Stimulated activated CD4-positive, alpha-beta T cell treated with anti-CD3 and anti-CD28 coated beads, Interleukin-4, amount 100 ng/mL, for 48 hours (primary cell): ENCODE results near the gene TPM4.
A peak's percentile ranks its signal among the peaks of the same experiment; 100 is the strongest.
"Not testable (repeated sequence)": the region's sequence is repeated elsewhere in the genome, so short reads cannot be mapped to it uniquely, and the experiment has no call there.

Source experiments
- DNase-seq, 2 donors: peaks; one replicate each; pipeline ENCODE4 v3.0.0-alpha.2; 2020; ENCODE audit warnings: low read depth in 2 of 2

TPM4 gene

DNA sequence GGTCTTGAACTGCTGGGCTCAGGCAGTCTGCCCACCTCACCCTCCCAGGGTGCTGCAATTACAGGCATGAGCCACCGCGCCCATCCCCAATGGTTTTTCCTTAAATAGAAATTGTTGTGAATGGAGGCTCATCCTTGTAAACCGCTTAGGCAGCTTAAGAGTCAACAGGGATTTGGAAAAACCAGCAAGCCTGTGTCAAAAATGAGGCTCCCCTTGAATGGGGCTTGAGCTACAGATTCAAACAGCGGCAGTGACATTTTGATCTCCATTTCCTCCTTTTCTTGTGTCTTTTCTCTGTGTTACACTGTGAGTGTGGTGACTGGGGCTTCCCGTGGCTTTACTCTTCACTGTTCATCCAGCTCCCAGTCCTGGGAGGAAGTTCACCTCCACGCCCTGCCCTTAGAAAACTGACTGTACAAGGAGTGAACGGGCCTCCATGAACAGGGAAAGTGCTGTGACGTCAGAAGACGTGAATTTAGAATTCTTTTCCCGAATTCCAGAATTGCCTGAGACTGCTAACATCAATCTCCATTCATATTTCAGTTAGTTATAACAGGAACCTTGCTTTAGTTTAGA, 20.1 kb downstream of the TPM4 start:
- DNase-seq, result no peak

DNA sequence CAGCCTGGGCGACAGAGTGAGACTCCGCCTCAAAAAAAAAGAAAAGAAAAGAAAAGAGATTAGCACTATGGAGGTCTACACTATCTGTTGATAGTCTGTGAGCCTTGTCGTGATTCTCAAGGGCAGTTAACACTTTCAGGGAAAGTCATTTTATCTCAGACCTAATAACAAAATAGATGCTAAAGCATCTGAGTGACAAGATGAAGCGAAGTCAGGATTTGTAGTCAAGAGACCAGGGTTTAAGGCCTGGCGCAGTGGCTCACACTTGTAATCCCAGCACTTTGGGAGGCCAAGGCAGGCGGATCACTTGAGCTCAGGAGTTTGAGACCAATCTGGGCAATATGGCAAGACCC, 22.1 kb downstream of the TPM4 start:
- DNase-seq, result no peak

DNA sequence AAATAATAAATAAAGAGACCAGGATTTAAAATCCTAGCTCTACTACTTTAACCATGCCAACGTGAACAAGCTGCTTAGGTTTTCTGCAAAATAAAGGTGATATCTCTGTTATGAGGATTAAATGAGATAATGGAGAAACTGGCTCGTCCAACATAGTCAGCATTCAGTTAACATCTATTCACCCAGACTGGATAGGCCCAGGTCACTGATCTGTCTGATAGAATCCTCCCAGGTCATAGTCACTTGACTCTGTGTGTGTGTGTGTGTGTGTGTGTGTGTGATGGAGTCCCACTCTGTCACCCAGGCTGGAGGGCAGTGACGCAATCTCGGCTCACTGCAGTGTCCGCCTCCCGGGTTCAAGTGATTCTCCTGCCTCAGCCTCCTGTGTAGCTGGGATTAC, 22.5 kb downstream of the TPM4 start:
- DNase-seq, result no peak

DNA sequence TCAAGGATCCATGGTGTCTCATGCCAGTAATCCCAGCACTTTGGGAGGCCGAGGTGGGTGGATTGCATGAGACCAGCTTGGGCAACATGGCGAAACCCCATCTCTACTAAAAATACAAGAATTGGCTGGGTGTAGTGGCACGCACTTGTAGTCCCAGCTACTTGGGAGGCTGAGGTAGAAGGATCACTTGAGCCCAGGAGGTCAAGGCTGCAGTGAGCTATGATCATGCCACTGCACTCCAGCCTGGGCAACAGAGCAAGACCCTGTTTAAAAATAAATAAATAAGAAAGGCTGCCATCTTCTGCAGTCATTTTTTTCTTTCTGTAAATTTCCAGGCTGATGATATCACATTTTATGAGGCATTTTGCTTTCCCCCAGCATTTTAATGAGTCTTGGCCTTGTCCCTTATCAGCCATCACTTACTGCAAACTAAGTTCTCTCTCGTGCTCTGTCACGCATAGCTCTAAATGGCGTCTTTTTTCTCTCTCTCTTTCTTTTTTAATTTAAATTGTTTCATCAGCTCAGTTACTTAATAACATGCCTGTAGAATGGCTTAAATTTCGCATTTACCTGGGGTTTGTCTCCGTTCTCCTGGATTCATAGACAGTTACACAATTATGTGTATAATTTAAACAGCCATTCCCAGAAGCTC, 23.1 kb downstream of the TPM4 start:
- DNase-seq, result not testable (repeated sequence)

DNA sequence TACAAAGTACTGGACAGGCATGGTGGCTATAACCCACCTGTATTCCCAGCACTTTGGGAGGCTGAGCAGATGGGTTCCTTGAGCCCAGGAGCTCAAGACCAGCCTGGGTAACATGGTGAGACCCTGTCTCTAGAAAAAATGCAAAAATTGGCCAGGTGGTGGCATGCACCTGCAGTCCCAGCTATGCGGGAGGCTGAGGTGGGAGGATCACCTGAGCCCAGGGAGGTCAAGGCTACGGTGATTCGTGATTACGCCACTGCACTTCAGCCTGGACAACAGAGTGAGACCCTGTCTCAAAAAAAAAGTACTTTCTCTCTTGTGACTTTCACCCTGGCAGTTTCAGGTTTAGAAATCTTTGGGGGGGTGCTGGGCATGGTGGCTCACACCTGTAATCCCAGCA, 24.2 kb downstream of the TPM4 start:
- DNase-seq, result no peak

DNA sequence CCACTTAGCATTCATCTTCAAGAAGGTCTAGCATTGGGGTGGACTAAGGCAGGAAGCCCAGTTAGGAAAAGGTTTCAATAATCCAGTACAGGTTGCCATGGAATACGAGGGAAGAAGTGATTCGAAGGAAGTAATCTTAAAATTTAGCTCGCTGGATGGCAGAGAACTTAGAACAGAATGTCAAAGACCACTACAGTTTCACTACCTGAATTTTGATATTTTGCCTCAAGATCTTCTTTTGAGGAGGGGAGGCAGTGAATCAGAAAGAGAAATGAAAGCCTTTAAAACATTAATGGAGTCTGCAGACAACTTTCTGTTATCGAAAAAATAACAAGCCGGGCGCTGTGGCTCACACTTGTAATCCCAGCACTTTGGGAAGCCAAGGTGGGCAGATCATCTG, 28.4 kb downstream of the TPM4 start:
- DNase-seq, result no peak

DNA sequence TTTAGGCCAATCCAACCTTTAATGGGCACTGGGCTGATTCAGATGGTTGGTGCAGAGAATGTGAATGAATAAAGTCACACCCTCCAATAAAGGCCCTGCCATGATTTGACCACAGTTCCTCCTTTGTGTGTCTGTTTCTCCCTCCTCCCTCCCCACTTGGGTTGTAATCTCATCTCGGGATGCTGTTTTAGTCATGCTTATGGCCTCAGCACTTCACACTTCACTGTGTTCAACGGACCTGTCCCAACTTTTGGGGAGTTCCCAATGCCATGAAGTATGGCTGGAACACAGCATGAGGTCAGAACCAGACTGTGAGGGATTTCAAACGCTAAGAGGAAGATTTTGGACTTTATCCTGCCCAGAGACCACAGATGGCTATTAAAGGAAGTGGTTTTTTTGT, 29.8 kb downstream of the TPM4 start:
- no peak for DNase-seq

DNA sequence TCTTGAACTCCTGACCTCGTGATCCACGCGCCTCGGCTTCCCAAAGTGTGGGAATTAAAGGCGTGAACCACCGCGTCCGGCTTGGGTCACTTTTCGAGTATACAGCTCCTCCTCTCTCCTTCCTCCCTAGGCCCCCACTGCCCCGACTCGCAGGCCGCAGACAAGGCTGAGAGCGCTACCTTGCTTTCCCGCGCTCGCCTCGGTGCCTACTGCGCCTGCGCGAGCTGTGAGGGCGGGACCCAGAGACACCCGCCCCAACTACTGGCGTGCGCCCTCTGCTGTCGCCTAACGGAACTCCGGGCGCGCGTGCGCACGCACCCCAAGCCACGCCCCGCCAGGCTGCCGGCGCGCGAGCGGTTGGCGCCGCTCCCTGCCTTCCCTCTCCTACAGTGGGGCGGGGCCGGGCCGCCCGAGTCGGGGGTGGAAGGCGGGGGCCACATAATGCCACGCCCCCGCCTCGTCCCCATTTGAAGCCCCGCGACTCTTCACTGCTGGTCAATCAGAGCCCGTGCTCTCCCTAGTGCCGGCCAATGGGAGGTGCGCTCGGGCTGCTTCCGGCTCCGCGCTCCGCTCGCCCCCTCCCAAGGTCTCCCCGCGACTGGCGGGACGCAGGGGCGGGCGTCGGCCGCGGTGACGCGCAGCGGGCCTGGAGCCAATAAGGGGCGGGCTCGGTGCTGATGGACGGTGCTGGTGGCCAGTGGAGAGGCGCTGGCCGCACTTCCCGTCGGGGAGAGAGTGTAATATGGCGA, 35.0 kb downstream of the TPM4 start, which contains the start of gene RAB8A:
RAB8A (plus strand) TSS at position 730 of the 749 bp plus-strand sequence; CDS start at position 743, 13 bp downstream.
- peak; percentile 96 to 99 for DNase-seq

DNA sequence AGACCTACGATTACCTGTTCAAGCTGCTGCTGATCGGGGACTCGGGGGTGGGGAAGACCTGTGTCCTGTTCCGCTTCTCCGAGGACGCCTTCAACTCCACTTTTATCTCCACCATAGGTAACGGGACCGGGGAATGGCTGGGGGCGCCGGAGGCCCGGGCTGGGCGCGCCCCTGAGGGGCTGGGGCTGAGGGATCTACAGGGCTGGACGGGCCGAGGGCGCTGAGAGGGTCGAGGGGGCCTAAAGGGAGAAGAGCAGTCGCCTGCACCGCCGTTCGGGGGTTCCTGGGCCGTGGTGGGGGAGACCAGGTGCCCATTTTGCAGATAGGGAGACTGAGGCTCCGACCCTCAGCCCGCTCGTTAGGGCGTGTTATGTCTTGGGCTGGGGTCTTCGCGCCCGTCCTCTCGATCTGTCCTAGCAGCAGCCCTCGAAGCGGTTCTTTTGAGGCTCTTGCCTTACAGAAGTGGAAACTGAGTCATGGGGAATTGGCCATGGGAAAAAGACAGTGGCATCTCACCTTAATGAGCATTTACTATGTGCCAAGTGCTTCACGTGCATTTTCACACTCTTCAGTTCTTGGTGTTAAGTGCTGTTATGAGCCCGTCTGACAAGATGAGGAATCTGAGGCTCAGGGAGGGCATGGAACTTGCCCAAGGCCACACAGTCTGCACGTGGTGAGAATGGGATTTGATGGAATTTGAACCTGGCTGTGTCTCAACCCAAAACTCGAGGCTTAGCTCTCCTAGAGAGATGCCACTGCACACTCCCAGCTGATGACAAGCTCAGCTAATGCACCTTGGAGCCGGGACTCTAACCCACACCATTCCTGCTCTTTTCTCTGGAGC, 35.8 kb downstream of the TPM4 start:
- no peak for DNase-seq

DNA sequence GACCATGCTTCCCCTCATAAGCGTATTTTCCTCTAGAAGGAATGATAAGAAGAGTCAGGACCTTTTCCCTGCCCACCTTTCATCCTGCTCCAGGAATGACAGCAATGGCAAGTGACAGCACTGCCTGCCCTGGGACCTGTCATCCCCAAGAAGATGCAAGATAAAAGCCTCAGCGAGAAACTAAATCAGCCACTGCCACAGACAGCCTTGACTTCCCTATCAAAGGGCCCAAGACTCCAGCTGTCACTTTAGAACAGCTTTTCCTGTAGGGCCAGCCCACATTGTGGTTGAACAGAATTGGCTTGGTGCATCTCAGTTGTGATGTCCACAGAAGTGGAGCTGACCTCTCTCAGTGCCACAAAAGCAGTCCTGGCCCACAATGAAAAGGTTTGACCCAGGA, 36.5 kb downstream of the TPM4 start:
- DNase-seq, result no peak

DNA sequence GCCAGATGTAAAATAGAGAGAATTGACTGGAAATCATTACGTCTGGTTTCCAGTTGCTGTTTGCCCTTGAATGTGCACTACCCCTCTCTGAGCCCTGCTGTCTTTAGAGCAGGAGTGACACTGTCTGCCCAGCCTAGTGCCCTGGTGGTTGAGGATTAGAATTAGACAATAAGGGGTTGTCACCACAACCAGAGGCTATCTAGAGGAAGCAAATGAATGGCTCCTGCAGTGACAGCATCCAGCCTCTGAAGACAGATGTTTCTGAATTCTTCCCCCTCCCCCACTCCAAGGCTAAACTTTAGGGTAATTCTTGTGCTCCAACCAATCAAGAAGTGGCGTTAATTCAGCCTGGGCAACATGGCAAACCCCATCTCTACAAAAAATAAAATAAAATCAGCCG, 37.4 kb downstream of the TPM4 start:
- no peak for DNase-seq

DNA sequence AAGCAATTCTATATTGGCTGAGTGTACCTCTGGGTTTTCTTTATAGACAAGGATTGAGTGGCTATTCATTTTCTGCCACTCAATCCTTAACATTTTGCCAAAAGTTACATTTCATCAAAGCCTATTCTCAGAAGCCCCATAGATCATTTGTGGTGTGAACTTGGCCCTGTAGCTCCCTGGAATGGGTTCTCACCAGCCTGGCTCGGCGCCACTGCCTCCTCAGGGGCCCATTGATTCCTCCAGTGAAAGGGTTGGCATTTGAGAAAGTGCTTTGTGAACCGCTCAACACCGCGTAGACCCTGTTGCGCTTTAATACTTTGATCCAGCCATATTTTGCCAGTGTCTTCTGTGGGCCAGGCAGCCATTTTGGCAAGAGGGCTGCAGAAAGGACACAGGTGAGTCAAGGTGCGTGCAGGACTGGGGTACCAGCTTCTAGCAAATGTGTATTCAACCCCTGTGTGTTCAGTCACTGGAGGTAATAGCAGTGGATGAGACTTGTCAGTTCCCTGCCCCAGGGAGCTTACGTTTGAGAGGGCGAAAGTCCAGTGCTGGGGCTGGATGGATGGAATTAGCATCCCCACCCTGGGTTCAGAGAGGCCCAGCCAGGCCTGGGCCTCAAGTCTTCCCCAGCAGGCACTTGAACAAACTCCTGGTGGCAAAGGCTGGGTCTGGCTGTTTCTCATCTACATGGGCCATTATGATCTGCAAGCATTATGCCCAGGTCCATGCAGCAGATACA, 39.2 kb downstream of the TPM4 start:
- no peak for DNase-seq

DNA sequence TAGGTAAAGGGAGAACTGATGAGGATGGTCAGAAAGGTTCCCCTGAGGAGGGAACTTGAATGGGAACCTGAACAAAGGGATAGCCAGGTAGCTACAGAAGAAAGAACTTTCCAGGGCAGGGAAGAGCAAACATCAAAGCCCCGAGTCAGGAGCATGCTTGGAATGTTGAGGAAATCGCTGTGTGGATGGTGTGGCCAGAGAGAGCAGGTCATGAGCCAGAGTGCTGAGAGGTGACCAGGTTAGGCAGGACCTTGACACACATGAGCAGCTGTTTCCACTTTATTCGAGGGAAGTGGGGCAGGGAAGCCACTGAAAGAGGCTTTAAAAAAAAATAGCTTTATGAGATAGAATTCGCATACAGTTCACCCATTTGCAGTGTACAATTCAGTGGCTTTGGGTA, 39.8 kb downstream of the TPM4 start:
- no peak for DNase-seq

DNA sequence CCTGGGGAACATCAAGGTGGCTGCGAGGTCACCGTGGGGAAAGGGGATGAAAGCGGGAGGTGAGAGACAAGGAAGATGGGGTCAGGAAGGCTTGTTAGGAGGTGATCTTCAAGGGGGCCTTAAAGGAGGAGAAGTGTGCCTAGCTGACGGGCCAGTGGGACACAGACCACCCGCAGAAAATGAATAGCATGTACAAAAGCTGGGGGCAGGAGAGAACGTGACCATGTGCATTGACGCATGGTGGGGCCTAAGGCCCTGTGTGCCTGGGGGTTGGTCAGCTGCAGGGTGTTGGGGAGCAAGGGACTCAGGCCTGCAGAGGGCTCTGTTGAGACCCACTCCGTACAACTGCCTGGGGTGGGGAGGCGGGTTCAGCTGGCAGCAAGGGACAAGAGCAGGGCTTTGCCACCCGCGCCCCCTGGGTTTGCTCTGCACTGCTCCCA, 41.3 kb downstream of the TPM4 start:
- DNase-seq, result no peak

DNA sequence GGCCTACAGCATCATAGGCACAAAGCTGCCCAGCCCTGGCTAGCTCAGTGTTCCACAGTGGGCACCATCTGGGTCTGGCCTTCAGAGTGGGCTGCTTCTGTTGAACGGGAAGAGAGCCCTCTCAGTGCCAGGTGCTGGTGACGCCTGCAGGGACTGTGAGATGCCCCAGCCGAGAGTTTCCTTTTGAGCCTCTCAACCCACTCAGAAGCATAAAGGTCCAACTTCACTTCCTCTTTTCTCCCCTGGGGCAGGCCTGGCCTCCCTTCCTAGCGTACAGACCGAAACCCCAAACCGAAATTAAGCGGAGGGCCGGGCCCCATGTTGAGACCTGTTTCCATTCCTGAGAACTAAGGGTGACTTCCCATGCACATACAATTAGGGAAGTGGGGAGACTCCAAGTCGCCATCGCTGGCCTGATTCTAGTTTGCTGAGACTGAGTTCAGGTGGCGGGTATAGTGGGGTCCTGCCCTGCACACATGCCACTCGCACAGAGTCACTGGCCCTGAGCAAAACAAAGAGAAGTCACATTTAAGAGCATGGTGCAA, 42.3 kb downstream of the TPM4 start:
- DNase-seq, result peak; percentile 42 to 59

DNA sequence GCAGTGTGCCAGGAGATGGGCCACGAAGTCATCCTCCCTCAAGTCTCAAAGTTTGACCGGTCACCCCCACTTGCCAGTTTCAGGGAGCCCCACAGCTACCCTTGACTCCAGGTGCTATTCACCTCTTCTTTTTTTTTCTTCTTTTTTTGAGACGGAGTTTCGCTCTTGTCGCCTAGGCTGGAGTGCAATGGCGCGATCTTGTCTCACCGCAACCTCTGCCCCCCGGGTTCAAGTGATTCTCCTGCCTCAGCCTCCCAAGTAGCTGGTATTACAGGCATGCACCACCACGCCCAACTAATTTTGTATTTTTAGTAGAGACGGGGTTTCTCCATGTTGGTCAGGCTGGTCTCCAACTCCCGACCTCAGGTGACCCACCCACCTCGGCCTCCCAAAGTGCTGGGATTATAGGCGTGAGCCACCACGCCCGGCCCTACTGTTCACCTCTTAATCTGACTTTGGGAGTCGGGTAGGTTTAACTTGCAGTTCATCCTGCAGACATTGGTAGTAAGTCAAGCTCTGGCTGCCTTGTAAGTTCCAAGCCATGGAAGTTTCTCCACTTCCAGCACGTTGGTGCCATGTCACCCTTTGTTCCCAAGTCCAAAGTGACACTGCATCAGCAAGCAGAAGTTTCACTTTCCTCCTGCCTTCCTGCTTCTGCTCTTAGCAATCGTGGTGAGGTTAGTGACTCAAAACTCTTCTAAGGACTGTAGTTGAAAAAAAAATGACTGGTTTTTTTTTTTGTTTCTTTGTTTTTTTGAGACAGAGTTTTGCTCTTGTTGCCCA, 43.0 kb downstream of the TPM4 start:
- DNase-seq, result peak in 1 of 2 donors; percentile 42

DNA sequence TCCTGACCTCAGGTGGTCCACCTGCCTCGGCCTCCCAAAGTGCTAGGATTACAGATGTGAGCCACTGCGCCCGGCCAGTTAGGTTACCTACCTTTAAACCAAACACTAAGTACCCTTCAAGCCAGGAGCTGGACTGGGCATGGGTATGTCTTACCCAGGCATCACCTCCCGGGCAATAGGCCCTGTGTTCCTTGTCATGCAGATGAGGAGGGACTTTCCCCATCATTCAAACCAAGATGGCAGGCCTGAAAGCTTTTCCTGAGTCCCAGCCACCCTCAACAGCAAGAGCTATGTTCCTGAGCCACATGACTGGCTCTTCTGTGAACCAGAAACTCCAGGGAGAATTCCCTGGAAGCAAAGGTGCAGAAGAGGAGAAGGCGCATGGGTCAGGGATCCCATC, 44.8 kb downstream of the TPM4 start:
- DNase-seq, result no peak

DNA sequence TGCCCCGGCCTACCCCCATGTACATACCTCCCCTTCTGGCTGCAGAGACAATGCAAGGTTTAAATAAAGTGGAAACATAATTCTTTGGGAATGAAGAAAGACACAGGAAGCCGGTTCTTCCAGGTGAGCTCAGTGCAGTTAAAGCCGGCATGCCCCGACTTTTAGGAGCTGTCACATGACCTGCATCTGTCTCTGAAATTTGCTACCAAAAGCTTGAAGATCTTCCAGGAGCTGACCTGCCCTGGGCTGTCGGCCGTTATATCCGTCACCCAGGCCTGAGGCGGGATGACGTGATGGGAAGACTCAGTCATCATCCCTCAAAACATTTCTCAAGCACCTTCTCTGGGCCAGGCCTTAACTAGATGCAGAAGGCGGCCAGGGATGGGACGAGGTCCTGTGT, 45.7 kb downstream of the TPM4 start:
- DNase-seq, result no peak

DNA sequence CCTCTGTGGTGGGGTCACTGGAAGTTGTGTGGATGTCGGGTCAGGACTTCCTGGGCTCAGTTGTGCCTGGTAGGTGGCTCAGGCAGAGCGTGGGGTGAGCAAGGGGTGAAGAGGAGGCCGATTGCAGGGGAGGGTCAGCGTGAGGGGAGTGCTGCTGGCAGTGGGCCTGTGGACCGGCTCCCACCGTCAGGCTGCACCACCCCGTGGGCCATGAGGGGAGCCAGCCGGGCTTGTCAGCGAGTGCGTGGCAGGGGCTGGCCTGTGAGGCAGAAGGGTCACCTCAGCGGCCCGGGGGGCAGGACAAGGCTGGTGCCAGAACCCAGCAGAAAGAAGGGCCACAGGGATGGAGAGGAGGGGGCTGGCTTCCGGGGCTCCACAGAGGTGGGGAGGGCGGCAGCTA, 48.7 kb downstream of the TPM4 start:
- no peak for DNase-seq

DNA sequence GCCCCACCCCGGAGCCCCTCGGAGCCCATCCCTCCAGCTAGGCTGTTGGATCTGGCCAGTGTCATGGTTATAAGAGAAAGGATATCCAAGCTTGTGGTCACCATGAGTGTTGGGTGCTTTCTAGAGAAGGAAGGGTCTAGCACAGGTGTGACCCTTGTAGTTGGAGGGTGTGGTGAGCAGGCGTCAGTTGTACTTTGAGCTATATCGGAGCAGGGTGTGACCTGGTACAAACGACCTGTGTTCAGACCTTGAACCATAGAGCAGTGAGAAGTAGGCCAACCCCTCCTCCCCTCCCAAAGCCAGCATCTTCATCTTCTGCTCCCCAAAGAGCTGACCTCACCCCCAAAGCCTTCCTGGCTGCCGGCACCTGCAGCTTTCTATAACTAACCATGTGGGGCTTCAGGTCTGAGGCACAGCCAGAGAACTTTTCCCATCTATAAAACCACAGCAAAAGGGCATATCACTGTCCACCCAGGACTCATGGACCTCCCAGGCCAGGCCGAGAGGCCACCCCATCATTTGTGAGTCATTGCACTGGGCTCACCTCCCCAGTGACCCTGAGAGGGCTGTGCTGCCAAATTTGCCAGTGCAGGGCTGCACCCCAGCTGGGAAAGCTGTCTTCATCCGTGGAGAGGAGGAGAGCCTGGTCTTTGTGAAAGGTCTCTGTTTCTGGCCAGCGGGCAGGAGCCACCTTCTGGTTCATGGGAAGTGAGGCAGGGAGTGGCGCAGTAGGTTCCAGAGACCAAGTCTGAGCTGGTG, 49.6 kb downstream of the TPM4 start:
- DNase-seq, result no peak
